Testis (tissue), 2 donors: Measurements from ENCODE around the gene EML4.

Experiments
- CTCF ChIP-seq, 3 experiments: fragments of 450-650 bp in 2 of 3; fragments of 200-600 bp in 1 of 3; sonication (generic) in 1 of 3; IDR thresholded peaks; one replicate each; pipeline ENCODE4 v1.5.1; 2016 to 2019; ENCODE audit warnings: antibody characterized with exemption in 3 of 3, mild to moderate bottlenecking in 2 of 3, moderate library complexity in 1 of 3
- POLR2A ChIP-seq: fragments of 450-650 bp; IDR thresholded peaks from one replicate; pipeline ENCODE4 v1.6.1; 2017; ENCODE audit warnings: antibody characterized with exemption, mild to moderate bottlenecking, moderate library complexity

- TF ChIP-seq CTCF (IDR thresholded peaks at IDR 0.05): no peak
- TF ChIP-seq POLR2A: no peak
These were observed 155.1 kb downstream of the EML4 start for GRCh38 chr2:42324244-42324643.
